GM08714 (cell line): Measurements from ENCODE around the gene TLN1.

Source experiments
- H3K4me3 ChIP-seq: fragments of 200-500 bp; sonication (Bioruptor generic); 2 replicates; pipeline ENCODE4 v1.5.1; 2014; ENCODE audit warnings: mild to moderate bottlenecking, low read length, inconsistent platforms
- ZNF274 ChIP-seq: IDR thresholded peaks from 2 replicates; pipeline ENCODE4 v1.6.1; 2012; ENCODE audit warnings: mild to moderate bottlenecking, low read depth, low read length

Gene TLN1

DNA sequence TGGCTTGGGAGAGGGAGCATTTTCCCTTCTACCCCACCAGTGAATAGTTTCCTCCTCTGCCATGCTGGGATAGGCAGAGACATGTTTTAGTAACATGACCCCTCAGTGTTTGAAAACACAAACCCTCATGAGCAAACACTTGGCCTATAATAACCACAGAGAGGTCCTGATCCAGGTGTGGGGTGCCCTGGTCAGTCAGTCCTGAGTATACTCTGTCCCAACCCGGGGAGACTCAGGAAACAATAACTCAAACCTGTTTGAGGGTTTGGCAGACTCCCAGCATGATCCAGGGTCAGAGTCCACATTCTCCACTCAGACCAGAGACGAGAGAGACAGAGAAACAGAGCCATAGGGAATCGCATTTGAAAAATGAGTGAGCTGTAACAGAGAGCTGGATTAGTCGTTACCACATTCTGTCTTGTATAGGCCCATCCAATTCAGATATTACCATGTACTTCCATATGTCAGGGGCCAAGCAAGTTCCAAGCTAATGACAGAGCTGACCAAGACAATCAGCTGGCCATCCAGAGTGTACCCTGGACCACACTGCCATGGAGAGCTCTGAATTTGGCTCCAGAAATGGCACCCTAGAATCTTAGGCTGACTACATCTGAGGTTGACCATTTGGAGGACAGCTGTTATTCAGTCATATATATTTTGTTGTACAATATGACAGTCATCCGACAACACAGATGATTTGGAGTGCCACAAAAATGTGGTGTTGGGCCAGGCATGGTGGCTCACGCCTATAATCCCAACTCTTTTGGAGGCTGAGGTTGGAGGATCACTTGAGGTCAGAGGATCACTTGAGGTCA lies 62.5 kb downstream of the TLN1 start:
- no peak overlapping the region for H3K4me3 ChIP-seq
- TF ChIP-seq ZNF274 = no peak

DNA sequence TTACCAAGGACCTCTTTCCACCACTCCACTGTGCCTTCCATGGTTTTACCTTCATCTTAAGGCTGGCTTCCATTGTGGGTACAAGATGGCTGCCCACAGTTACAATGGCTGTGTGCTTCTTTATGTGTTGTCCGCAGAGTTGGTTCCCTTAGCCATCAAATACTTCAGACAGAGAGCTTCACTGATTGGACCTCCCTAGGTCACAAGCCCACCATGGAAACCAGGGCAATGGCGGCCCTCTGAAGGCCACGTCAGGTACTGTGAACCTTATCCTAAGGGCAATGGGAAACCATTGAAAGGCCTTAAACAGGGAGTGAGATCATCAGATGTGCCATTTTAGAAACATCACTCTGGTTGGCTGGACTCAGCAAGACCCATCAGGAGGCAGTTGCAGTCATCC lies 64.1 kb downstream of the TLN1 start:
- no peak overlapping the region for H3K4me3 ChIP-seq
- no peak for TF ChIP-seq ZNF274

DNA sequence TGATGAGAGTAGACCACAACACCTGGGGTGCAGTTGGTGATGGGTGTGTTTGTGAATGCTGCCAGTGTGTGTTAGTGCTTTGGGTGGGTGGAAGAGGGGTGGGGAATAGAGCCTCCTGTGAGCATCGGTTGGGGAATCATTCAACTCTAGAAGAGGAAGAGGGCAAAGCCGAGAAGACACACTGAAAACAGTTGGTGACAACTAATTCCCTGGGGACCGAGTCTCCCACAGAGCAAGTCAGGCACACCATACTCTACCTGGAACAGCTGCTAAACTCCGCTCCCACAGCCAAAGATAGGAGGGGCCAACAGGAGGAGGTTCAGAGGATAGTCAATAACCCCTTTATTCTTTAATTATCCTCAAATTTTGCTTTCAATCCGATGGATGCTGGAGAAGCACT lies 65.4 kb downstream of the TLN1 start:
- no peak overlapping the region for H3K4me3 ChIP-seq
- TF ChIP-seq ZNF274 = no peak

DNA sequence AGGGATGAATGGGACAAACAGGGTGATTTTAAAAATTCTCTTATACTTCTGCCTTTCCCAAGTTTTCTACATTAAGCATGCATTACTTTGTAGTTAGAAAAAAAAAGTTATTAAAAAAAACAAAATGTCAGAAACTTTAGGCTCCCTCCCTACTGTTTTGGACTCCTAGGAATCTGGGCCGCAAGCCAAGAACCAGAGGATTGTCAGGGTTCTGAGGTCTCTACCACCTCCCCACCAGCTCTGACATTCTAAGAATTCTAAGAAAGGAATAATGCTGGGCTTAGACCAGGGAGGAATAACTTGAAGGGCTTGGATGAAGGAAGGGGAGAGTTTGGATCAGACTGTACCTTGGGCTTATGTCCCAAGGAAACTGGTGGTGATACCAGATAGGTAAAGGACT lies 66.0 kb downstream of the TLN1 start:
- no peak for TF ChIP-seq ZNF274
- H3K4me3 ChIP-seq = no peak overlapping the region

DNA sequence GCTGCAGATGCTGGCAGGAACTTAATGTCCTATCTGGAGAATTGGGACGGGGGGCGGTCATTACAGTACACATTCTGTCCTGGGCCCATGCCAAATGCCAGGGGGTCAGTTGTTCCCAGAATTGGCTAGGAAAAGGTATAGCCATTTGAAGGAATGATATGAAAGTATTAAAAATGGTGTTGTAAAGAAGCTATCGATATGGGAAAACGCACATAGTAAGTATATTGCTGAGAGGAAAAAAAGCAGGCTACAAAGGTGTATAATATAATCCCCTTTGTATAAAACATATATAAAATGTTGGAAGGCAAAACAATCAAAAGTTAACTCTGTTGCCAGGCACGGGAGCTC lies 66.5 kb downstream of the TLN1 start:
- TF ChIP-seq ZNF274 = no peak
- peak overlapping the region; percentile 76; the same call in 1 of the 2 replicates for H3K4me3 ChIP-seq

DNA sequence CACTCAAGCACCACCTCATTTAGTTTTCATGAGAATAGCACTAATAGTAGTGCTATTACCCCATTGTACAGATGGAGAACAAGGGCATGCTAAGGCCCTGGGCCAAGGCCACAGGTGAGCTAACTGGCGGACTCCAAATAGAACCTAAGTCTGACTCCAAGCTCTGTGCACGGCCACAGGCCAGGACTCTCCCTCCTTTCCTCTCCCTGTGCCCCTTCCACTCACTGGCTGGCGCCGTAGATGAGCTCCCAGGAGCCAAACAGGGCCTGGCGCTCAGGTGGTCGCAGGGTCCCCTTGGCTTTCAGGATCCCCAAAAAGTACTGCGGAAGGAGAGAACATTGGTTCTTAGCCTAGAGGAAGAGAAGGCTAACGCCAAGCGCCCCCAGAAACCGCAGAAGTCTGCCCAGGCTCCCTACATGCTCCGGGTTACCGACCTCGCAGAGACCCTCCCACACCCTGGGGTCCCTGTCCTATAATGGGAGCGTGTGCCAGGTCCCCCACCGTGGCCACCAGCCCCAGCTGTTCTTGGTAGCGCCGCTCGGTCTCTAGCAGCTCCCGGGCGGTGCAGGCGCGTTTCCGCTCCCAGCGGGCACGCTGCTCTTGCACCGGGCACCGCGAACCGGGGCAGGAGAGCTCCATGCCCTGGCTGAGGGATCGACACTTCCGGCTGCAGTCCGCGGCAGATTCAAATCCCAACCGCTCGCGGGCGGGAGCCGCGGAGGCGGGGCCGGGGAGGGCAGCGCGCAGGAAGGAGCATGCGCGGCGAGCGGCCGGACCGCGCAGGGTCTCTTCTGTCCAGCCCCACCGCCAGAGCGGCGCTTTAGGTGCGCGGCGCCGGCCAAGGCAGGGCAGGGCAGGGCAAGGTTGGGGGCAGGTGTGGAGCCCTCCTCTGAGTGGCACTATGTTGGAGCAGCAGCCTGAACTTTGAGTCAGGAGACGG lies 67.2 kb downstream of the TLN1 start, which contains the start of gene ARHGEF39:
TSS of gene ARHGEF39 (minus strand) at position 665 of the 940 bp plus-strand sequence. CDS start at position 639, 26 bp downstream.
- peak within 1 kb of the TSS; percentile 76 for H3K4me3 ChIP-seq
- no peak for TF ChIP-seq ZNF274

DNA sequence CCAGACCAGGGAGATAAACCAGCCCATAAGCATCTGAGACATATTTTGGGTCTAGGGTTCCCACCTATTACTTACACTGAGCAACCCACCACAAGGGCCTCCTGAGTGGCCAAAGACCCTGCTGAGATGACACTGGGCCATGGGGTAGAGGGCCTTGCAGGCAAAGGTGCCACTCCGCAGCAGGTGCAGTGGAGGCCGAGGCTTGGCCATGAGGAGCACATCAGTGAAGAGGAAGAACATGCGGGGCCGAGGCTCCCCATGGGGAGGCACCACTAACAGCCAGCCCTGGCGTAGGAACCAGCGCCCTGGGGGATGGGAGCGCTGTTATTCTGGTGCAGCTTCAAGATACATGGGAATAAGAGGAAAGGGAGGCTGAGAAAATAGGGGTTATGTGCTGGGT lies 69.6 kb downstream of the TLN1 start:
- H3K4me3 ChIP-seq = no peak overlapping the region
- TF ChIP-seq ZNF274 = no peak

DNA sequence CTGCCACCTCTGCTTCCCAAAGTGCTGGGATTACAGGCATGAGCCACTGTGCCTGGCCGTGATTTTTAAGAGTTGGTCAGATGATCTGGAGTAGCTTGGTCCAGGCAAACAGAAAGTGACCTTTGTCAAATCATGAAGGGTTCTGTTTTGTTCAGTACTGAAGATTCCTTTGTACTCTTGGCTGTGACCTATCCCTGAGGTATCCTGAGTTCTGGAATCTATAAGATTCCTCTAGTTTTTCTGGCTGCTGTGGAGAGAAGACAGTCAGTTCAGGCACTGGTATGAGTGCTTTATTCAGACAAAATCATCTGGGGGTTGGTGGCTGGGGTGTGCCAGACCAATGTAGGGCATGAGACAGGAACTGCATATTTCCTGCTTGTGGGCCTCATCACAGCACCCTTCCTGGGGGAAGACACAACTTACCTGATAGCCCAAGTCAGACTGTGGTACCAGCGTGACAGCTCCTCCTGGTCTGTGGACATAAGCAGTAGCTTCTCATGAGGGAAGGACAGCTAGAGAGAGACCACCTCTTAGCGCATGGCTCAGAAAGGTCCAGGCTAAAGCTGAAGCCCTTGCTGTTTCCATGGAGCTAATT lies 70.1 kb downstream of the TLN1 start:
- no peak for TF ChIP-seq ZNF274
- no peak overlapping the region for H3K4me3 ChIP-seq

DNA sequence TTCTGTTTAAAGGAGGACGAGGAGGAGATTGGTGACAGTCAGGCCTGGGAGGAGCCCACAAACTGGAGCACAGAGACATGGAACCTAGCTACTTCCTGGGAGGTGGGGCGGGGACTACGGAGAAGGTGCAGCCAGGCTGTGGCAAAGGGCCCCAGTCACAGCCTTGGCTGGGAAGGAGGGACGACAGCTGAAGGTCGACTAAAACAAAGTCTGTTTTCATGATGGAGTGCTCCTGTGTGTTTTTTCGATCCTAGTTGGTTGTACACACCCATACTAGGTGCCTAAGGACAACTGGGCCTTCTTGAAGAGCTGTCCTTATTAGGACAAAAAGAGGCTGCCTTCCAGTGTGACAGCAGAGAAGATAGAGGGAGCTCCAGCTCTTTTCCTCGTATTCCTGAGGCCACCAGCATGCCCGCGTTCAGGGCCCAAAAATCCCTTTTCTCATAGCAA lies 71.0 kb downstream of the TLN1 start:
- TF ChIP-seq ZNF274 = no peak
- H3K4me3 ChIP-seq = no peak overlapping the region

DNA sequence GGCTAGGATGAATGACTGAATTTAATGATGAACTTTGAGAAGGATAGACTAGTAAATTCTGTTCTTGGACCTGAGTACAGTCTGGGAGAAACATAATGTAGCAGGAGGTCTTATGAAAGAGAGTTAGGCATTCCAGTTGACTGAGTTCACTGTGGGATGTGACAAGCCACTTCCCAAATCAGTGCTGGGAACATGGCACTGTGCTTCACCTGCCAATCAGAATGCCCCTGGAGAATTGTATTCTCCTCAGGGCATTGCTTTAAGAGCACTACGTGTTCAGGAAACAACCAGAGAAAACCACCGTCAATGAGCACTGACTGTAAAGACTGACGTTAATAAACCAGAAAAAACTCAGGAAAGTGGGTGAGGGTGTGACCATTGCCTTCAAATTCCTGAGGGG lies 72.7 kb downstream of the TLN1 start:
- H3K4me3 ChIP-seq = peak overlapping the region; percentile 79; the same call in 1 of the 2 replicates
- TF ChIP-seq ZNF274 = no peak

DNA sequence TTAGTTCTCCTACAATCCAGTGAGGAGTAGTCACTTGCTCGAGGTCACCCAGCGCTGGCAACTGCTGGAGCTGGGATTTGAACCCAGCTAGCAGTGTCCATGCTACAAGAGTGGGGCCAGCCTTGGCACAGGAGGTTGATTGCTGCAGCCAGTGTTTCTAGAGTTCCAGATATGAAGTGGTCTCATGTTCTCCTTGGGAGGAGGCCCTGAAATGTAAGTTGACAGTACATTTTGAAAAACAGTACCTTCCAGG lies 73.1 kb downstream of the TLN1 start:
- no peak for TF ChIP-seq ZNF274
- peak overlapping the region; percentile 79 for H3K4me3 ChIP-seq

DNA sequence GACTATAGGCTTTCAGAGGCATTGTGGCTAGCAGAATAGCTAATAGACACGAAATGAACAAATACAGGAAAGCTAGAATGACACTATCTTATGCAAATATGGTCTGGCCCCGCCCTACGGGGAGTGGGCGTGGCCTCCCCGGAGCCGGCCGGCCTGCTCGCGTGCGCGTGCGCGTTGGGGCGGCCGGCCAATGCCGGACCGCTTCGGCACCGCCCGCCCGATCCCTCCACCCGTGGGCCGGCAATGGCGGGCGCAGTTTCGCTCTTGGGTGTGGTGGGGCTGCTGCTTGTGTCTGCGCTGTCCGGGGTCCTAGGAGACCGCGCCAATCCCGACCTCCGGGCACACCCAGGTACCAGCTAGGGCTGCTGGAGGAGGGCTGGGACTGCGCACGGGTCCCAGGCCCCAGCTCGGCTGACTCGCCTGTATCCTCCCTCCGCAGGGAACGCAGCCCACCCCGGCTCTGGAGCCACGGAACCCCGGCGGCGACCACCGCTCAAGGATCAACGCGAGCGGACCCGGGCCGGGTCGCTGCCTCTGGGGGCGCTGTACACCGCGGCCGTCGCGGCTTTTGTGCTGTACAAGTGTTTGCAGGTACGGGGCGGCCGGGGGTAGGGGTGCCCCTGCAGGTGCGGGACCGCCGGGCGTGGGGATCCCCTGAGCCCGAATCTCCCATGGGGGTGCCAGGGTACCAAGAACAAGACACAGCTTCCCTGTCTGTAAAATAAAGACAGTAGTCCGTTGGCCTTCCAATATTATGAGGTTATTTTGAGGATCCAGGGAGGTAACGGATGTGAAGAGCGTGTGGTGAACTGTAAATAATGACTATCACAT lies 73.6 kb downstream of the TLN1 start, which contains the start of gene CCDC107:
TSS of gene CCDC107 (plus strand) at position 156 of the 831 bp plus-strand sequence. CDS start at position 244, 88 bp downstream.
- no peak for TF ChIP-seq ZNF274
- H3K4me3 ChIP-seq = peak within 1 kb of the TSS; percentile 79

DNA sequence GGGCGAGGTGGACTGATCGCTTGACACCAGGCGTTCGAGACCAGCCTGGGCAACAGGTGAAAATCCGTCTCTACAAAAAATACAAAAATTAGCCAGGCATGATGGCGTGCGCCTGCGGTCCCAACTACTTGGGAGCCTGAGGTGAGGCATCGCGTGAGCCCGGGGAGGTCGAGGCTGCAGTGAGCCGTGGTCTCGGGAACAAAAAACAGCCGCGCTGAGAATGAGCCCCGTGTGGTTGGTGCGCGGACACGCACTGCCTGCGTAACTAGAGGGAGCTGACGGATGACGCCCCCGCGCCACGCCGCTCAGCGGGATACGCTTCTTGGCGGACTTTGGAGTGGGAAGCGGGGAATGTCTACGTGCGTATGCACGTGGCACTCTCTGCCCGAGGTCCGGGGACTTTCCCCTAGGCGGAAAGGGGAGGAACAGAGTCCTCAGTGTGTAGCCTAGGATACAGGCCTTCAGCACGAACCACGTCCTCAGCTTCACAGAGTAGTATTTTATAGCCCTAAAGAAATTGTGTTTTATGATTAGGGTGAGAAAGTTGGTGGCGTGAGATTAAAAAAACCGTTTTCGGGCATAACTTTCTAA lies 74.4 kb downstream of the TLN1 start, which contains the start of gene RMRP:
TSS of gene RMRP (minus strand) at position 474 of the 591 bp plus-strand sequence.
- peak within 1 kb of the TSS; percentile 79 for H3K4me3 ChIP-seq
- no peak for TF ChIP-seq ZNF274
